Measurements from ENCODE around the gene ZNF83.

GRCh38 chr19:52665529-52665928, 27.4 kb upstream of the ZNF83 start:
- TF ChIP-seq, protein P1, sequence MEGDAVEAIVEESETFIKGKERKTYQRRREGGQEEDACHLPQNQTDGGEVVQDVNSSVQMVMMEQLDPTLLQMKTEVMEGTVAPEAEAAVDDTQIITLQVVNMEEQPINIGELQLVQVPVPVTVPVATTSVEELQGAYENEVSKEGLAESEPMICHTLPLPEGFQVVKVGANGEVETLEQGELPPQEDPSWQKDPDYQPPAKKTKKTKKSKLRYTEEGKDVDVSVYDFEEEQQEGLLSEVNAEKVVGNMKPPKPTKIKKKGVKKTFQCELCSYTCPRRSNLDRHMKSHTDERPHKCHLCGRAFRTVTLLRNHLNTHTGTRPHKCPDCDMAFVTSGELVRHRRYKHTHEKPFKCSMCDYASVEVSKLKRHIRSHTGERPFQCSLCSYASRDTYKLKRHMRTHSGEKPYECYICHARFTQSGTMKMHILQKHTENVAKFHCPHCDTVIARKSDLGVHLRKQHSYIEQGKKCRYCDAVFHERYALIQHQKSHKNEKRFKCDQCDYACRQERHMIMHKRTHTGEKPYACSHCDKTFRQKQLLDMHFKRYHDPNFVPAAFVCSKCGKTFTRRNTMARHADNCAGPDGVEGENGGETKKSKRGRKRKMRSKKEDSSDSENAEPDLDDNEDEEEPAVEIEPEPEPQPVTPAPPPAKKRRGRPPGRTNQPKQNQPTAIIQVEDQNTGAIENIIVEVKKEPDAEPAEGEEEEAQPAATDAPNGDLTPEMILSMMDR (IDR thresholded peaks at IDR 0.05; ENCODE audit: poor library complexity, severe bottlenecking) = no peak
- TF ChIP-seq POLR2AphosphoS5 (IDR thresholded peaks at IDR 0.05) (no peak), EZH2 (IDR thresholded peaks at IDR 0.05; ENCODE audit: borderline replicate concordance, insufficient read depth, low read length, poor library complexity, severe bottlenecking) (no peak)
- TF ChIP-seq, protein P2, sequence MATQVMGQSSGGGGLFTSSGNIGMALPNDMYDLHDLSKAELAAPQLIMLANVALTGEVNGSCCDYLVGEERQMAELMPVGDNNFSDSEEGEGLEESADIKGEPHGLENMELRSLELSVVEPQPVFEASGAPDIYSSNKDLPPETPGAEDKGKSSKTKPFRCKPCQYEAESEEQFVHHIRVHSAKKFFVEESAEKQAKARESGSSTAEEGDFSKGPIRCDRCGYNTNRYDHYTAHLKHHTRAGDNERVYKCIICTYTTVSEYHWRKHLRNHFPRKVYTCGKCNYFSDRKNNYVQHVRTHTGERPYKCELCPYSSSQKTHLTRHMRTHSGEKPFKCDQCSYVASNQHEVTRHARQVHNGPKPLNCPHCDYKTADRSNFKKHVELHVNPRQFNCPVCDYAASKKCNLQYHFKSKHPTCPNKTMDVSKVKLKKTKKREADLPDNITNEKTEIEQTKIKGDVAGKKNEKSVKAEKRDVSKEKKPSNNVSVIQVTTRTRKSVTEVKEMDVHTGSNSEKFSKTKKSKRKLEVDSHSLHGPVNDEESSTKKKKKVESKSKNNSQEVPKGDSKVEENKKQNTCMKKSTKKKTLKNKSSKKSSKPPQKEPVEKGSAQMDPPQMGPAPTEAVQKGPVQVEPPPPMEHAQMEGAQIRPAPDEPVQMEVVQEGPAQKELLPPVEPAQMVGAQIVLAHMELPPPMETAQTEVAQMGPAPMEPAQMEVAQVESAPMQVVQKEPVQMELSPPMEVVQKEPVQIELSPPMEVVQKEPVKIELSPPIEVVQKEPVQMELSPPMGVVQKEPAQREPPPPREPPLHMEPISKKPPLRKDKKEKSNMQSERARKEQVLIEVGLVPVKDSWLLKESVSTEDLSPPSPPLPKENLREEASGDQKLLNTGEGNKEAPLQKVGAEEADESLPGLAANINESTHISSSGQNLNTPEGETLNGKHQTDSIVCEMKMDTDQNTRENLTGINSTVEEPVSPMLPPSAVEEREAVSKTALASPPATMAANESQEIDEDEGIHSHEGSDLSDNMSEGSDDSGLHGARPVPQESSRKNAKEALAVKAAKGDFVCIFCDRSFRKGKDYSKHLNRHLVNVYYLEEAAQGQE (IDR thresholded peaks at IDR 0.05; ENCODE audit: borderline replicate concordance) = no peak

All from neural cell (in vitro differentiated cells).